ENCODE measurements around the gene ABLIM1. TPM values are rescaled to one million over a fixed set of nuclear protein-coding genes. Genes with fewer than 3 reads are reported as not detected.

ABLIM1 gene
- total and polyA plus RNA-seq, 2 experiments from 2014 or later, result 21.9 to 45.1 TPM

DNA sequence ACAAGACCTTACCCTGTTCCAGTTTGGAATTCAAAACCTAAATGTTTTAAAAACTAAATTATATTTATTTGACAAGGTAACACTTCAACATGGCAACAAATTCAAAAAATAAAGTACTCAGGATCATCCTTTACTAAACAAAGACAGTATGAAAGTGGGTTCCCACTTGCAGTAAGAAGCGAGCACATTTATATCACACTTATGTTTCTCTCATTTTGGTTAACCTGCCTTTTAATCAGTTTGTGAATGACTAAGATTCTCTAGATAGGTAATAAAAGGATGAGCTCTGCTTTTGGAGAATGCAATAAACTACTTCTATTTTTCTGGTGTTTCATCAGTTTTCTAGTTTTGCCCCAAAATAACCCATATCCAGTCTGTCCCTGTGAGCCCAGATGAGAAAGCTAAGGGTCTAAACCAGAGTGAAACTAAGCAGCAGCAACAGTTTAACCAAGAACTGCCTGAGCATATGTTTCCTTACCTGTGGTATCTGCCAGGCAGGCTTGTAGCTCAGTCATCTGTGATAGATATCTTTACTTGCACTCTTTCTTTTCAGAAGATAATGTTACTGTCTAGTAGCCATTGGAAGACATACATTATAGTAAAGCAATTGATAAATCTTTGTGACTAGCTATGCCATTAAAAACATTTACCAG lies 64.1 kb downstream of the ABLIM1 start:
- no peaks in the 10 kb centered on the region for H3K79me2 ChIP-seq (replicated peaks; ENCODE audit: insufficient read depth)
- no peak overlapping the region for H3K27ac Mint-ChIP-seq
- peaks cover 7% of the 10 kb centered on the region; the same call in 1 of the 2 replicates for H3K9me2 ChIP-seq (ENCODE audit: insufficient read depth)

More for the DNA sequence above, 64.1 kb downstream of the ABLIM1 start:
- no peaks in the 10 kb centered on the region for H3K27me3 ChIP-seq (ENCODE audit: insufficient read depth)
- H3K4me1 Mint-ChIP-seq, result no peaks in the 10 kb centered on the region
- H3K36me3 ChIP-seq (ENCODE audit: insufficient read depth), result no peaks in the 10 kb centered on the region
- no peaks in the 10 kb centered on the region for H4K20me1 ChIP-seq (replicated peaks; ENCODE audit: insufficient read depth)
- no peaks in the 10 kb centered on the region for H3K9me3 Mint-ChIP-seq
- no peaks in the 10 kb centered on the region for H3K4me1 ChIP-seq (ENCODE audit: insufficient read depth)
- H3K36me3 Mint-ChIP-seq (ENCODE audit: low read depth), result no peaks in the 10 kb centered on the region
- no peak overlapping the region for H2AFZ ChIP-seq
- no peak for TF ChIP-seq ZNF114 (CRISPR knock-in tag; IDR thresholded peaks at IDR 0.05)
- no peak for TF ChIP-seq JUNB (IDR thresholded peaks at IDR 0.05; ENCODE audit: unreplicated experiment)
- TF ChIP-seq, protein P1, sequence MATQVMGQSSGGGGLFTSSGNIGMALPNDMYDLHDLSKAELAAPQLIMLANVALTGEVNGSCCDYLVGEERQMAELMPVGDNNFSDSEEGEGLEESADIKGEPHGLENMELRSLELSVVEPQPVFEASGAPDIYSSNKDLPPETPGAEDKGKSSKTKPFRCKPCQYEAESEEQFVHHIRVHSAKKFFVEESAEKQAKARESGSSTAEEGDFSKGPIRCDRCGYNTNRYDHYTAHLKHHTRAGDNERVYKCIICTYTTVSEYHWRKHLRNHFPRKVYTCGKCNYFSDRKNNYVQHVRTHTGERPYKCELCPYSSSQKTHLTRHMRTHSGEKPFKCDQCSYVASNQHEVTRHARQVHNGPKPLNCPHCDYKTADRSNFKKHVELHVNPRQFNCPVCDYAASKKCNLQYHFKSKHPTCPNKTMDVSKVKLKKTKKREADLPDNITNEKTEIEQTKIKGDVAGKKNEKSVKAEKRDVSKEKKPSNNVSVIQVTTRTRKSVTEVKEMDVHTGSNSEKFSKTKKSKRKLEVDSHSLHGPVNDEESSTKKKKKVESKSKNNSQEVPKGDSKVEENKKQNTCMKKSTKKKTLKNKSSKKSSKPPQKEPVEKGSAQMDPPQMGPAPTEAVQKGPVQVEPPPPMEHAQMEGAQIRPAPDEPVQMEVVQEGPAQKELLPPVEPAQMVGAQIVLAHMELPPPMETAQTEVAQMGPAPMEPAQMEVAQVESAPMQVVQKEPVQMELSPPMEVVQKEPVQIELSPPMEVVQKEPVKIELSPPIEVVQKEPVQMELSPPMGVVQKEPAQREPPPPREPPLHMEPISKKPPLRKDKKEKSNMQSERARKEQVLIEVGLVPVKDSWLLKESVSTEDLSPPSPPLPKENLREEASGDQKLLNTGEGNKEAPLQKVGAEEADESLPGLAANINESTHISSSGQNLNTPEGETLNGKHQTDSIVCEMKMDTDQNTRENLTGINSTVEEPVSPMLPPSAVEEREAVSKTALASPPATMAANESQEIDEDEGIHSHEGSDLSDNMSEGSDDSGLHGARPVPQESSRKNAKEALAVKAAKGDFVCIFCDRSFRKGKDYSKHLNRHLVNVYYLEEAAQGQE (IDR thresholded peaks at IDR 0.05; ENCODE audit: unreplicated experiment), result no peak
- no peak for TF ChIP-seq ZNF331 (CRISPR knock-in tag; IDR thresholded peaks at IDR 0.05; ENCODE audit: low read depth)
- no peak for TF ChIP-seq STAT1 (IDR thresholded peaks at IDR 0.05; ENCODE audit: unreplicated experiment)
- TF ChIP-seq, protein P2, sequence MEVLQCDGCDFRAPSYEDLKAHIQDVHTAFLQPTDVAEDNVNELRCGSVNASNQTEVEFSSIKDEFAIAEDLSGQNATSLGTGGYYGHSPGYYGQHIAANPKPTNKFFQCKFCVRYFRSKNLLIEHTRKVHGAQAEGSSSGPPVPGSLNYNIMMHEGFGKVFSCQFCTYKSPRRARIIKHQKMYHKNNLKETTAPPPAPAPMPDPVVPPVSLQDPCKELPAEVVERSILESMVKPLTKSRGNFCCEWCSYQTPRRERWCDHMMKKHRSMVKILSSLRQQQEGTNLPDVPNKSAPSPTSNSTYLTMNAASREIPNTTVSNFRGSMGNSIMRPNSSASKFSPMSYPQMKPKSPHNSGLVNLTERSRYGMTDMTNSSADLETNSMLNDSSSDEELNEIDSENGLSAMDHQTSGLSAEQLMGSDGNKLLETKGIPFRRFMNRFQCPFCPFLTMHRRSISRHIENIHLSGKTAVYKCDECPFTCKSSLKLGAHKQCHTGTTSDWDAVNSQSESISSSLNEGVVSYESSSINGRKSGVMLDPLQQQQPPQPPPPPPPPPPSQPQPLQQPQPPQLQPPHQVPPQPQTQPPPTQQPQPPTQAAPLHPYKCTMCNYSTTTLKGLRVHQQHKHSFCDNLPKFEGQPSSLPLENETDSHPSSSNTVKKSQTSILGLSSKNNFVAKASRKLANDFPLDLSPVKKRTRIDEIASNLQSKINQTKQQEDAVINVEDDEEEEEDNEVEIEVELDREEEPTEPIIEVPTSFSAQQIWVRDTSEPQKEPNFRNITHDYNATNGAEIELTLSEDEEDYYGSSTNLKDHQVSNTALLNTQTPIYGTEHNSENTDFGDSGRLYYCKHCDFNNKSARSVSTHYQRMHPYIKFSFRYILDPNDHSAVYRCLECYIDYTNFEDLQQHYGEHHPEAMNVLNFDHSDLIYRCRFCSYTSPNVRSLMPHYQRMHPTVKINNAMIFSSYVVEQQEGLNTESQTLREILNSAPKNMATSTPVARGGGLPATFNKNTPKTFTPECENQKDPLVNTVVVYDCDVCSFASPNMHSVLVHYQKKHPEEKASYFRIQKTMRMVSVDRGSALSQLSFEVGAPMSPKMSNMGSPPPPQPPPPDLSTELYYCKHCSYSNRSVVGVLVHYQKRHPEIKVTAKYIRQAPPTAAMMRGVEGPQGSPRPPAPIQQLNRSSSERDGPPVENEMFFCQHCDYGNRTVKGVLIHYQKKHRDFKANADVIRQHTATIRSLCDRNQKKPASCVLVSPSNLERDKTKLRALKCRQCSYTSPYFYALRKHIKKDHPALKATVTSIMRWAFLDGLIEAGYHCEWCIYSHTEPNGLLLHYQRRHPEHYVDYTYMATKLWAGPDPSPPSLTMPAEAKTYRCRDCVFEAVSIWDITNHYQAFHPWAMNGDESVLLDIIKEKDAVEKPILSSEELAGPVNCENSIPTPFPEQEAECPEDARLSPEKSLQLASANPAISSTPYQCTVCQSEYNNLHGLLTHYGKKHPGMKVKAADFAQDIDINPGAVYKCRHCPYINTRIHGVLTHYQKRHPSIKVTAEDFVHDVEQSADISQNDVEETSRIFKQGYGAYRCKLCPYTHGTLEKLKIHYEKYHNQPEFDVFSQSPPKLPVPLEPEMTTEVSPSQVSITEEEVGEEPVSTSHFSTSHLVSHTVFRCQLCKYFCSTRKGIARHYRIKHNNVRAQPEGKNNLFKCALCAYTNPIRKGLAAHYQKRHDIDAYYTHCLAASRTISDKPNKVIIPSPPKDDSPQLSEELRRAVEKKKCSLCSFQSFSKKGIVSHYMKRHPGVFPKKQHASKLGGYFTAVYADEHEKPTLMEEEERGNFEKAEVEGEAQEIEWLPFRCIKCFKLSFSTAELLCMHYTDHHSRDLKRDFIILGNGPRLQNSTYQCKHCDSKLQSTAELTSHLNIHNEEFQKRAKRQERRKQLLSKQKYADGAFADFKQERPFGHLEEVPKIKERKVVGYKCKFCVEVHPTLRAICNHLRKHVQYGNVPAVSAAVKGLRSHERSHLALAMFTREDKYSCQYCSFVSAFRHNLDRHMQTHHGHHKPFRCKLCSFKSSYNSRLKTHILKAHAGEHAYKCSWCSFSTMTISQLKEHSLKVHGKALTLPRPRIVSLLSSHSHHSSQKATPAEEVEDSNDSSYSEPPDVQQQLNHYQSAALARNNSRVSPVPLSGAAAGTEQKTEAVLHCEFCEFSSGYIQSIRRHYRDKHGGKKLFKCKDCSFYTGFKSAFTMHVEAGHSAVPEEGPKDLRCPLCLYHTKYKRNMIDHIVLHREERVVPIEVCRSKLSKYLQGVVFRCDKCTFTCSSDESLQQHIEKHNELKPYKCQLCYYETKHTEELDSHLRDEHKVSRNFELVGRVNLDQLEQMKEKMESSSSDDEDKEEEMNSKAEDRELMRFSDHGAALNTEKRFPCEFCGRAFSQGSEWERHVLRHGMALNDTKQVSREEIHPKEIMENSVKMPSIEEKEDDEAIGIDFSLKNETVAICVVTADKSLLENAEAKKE (CRISPR knock-in tag; IDR thresholded peaks at IDR 0.05), result no peak
- no peak for TF ChIP-seq EZH2phosphoT487 (IDR thresholded peaks at IDR 0.05; ENCODE audit: unreplicated experiment)
- TF ChIP-seq NANOG (IDR thresholded peaks at IDR 0.05; ENCODE audit: borderline replicate concordance), result no peak
- no peak for TF ChIP-seq POLR2AphosphoS5 (IDR thresholded peaks at IDR 0.05; ENCODE audit: low read depth)
- TF ChIP-seq, protein P3, sequence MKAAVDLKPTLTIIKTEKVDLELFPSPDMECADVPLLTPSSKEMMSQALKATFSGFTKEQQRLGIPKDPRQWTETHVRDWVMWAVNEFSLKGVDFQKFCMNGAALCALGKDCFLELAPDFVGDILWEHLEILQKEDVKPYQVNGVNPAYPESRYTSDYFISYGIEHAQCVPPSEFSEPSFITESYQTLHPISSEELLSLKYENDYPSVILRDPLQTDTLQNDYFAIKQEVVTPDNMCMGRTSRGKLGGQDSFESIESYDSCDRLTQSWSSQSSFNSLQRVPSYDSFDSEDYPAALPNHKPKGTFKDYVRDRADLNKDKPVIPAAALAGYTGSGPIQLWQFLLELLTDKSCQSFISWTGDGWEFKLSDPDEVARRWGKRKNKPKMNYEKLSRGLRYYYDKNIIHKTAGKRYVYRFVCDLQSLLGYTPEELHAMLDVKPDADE (IDR thresholded peaks at IDR 0.05), result no peak
- TF ChIP-seq CREB1 (CRISPR knock-in tag; IDR thresholded peaks at IDR 0.05; ENCODE audit: low read depth), result no peak
- no peak for TF ChIP-seq EZH2 (IDR thresholded peaks at IDR 0.05; ENCODE audit: low read depth, unreplicated experiment)
- TF ChIP-seq, protein P4, sequence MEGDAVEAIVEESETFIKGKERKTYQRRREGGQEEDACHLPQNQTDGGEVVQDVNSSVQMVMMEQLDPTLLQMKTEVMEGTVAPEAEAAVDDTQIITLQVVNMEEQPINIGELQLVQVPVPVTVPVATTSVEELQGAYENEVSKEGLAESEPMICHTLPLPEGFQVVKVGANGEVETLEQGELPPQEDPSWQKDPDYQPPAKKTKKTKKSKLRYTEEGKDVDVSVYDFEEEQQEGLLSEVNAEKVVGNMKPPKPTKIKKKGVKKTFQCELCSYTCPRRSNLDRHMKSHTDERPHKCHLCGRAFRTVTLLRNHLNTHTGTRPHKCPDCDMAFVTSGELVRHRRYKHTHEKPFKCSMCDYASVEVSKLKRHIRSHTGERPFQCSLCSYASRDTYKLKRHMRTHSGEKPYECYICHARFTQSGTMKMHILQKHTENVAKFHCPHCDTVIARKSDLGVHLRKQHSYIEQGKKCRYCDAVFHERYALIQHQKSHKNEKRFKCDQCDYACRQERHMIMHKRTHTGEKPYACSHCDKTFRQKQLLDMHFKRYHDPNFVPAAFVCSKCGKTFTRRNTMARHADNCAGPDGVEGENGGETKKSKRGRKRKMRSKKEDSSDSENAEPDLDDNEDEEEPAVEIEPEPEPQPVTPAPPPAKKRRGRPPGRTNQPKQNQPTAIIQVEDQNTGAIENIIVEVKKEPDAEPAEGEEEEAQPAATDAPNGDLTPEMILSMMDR (conservative IDR thresholded peaks at IDR 0.05; ENCODE audit: low read depth in 2 of 2), result no peak
- no peak overlapping the region for H3K4me2 ChIP-seq
- peaks cover 3% of the 10 kb centered on the region for H3K27me3 Mint-ChIP-seq (ENCODE audit: insufficient read depth, low read depth, poor library complexity)
- H3K4me3 ChIP-seq, result no peak overlapping the region
- H3F3A ChIP-seq (replicated peaks; ENCODE audit: low read depth), result no peaks in the 10 kb centered on the region
- H3K27ac ChIP-seq (ENCODE audit: low read depth), result no peak overlapping the region
- DNase-seq (ENCODE audit: low spot score) (no peak), ATAC-seq (no peak)
- no peak overlapping the region for H3K4me3 Mint-ChIP-seq
